SIG-M5 treated with dmso at 0.1 percent for 504 hours (cell line): ENCODE data around the gene ITFG1.
"Not testable (repeated sequence)": the region's sequence is repeated elsewhere in the genome, so short reads cannot be mapped to it uniquely, and the experiment has no call there.

Experiments
- DNase-seq: peaks from one replicate; lab custom pipeline; 2025; ENCODE audit not compliant: unreplicated experiment; lab: John Stamatoyannopoulos, UW

ITFG1 gene

GRCh38 chr16:47342055-47342454 is 118.8 kb downstream of the ITFG1 start:
- no peak for DNase-seq

- not testable (repeated sequence) for DNase-seq
Observed at GRCh38 chr16:47330562-47330961, 130.3 kb downstream of the ITFG1 start.

GRCh38 chr16:47324309-47324708 is 136.6 kb downstream of the ITFG1 start:
- DNase-seq = not testable (repeated sequence)

GRCh38 chr16:47323241-47323640 is 137.6 kb downstream of the ITFG1 start:
- no peak for DNase-seq

- no peak for DNase-seq
Observed at GRCh38 chr16:47320546-47321310, 140.1 kb downstream of the ITFG1 start.

- DNase-seq = no peak
Observed at GRCh38 chr16:47317465-47318240, 143.2 kb downstream of the ITFG1 start.

- DNase-seq = no peak
Observed at GRCh38 chr16:47316442-47317015, 144.3 kb downstream of the ITFG1 start.

GRCh38 chr16:47311738-47312505 is 148.9 kb downstream of the ITFG1 start:
- no peak for DNase-seq

- DNase-seq = no peak
Observed at GRCh38 chr16:47310792-47311211, 150.1 kb downstream of the ITFG1 start.

- no peak for DNase-seq
Observed at GRCh38 chr16:47309581-47310312, 151.1 kb downstream of the ITFG1 start.

GRCh38 chr16:47308601-47309000 is 152.3 kb downstream of the ITFG1 start:
- no peak for DNase-seq

GRCh38 chr16:47304563-47304962 is 156.3 kb downstream of the ITFG1 start:
- no peak for DNase-seq

GRCh38 chr16:47299587-47299986 is 161.3 kb downstream of the ITFG1 start:
- DNase-seq = no peak

- DNase-seq = no peak
Observed at GRCh38 chr16:47284999-47285398, 175.9 kb downstream of the ITFG1 start.

- no peak for DNase-seq
Observed at GRCh38 chr16:47278306-47278970, 182.4 kb downstream of the ITFG1 start.

GRCh38 chr16:47276522-47276921 is 184.3 kb downstream of the ITFG1 start:
- no peak for DNase-seq

GRCh38 chr16:47262938-47263337 is 197.9 kb downstream of the ITFG1 start:
- no peak for DNase-seq

GRCh38 chr16:47260503-47260902 is 200.4 kb downstream of the ITFG1 start:
- no peak for DNase-seq

- DNase-seq = peak; percentile 43
Observed at GRCh38 chr16:47258874-47259461, 201.9 kb downstream of the ITFG1 start.

- no peak for DNase-seq
Observed at GRCh38 chr16:47254756-47255155, 206.1 kb downstream of the ITFG1 start.
